Gastrocnemius medialis (tissue), 4 donors: Measurements from ENCODE around the gene TAS2R4.

ENCODE experiments used
- CTCF ChIP-seq, 5 experiments: fragments of 450-650 bp in 3 of 5; fragments of 200-600 bp in 2 of 5; sonication (generic) in 2 of 5; IDR thresholded peaks in 4 of 5; conservative IDR thresholded peaks in 1 of 5; 1 replicate in 4 of 5; 2 replicates in 1 of 5; pipeline ENCODE4 v1.5.1; 2016 to 2019; ENCODE audit warnings: antibody characterized with exemption in 5 of 5, mild to moderate bottlenecking in 3 of 5, moderate library complexity in 3 of 5
- POLR2A ChIP-seq, 2 donors: fragments of 450-650 bp; IDR thresholded peaks; one replicate each; pipeline ENCODE4 v1.6.1; 2017; ENCODE audit warnings: antibody characterized with exemption in 2 of 2, mild to moderate bottlenecking in 2 of 2, moderate library complexity in 2 of 2

- no peak for TF ChIP-seq CTCF (IDR thresholded peaks at IDR 0.05 in 4 of 5, conservative IDR thresholded peaks at IDR 0.05 in 1 of 5)
- no peak for TF ChIP-seq POLR2A (IDR thresholded peaks at IDR 0.05)
These were observed 39.2 kb upstream of the TAS2R4 start for GRCh38 chr7:141737118-141737835.
